Sigmoid colon (tissue), 7 donors: ENCODE data around the gene ELMO1. TPM values are rescaled to one million over a fixed set of nuclear protein-coding genes. Genes with fewer than 3 reads are reported as not detected.

Experiments used
- DNase-seq: peaks from one replicate; pipeline ENCODE4 v3.0.0-alpha.2; 2019
- H3K27ac ChIP-seq, 4 donors: fragments of 200-600 bp; sonication (generic); one replicate each; pipeline ENCODE4 v1.5.1; 2016 to 2019; ENCODE audit warnings: mild to moderate bottlenecking in 1 of 4
- H3K27me3 ChIP-seq, 3 donors: fragments of 200-600 bp; sonication (generic); one replicate each; pipeline ENCODE4 v1.5.1; 2019; ENCODE audit warnings: mild to moderate bottlenecking in 1 of 3
- H3K36me3 ChIP-seq, 4 donors: fragments of 200-600 bp; sonication (generic); one replicate each; pipeline ENCODE4 v1.5.1; 2016 to 2019
- H3K4me1 ChIP-seq, 4 donors: fragments of 200-600 bp; sonication (generic); one replicate each; pipeline ENCODE4 v1.5.1; 2017 to 2019
- H3K4me3 ChIP-seq, 4 donors: fragments of 200-600 bp; sonication (generic); one replicate each; pipeline ENCODE4 v1.5.1; 2017 to 2019; ENCODE audit warnings: mild to moderate bottlenecking in 2 of 4, moderate library complexity in 1 of 4
- H3K9me3 ChIP-seq, 4 donors: fragments of 200-600 bp in 3 of 4; sonication (generic) in 3 of 4; one replicate each; pipeline versions ENCODE4 v1.5.1 to v1.6.1; 2013 to 2019
- CTCF ChIP-seq, 4 experiments: fragments of 450-650 bp in 3 of 4; fragments of 200-600 bp in 1 of 4; IDR thresholded peaks; one replicate each; pipeline ENCODE4 v1.5.1; 2016 to 2019; ENCODE audit warnings: antibody characterized with exemption in 4 of 4, mild to moderate bottlenecking in 3 of 4, moderate library complexity in 2 of 4
- EP300 ChIP-seq, 4 donors: sonication (generic); formaldehyde crosslinking; IDR thresholded peaks; one replicate each; pipeline ENCODE4 v1.6.1; 2017; ENCODE audit warnings: antibody characterized with exemption in 4 of 4
- POLR2A ChIP-seq, 2 donors: fragments of 450-650 bp; IDR thresholded peaks; one replicate each; pipeline ENCODE4 v1.6.1; 2016; ENCODE audit warnings: antibody characterized with exemption in 2 of 2, mild to moderate bottlenecking in 2 of 2, moderate library complexity in 2 of 2
- POLR2AphosphoS5 ChIP-seq, 4 donors: sonication (generic); formaldehyde crosslinking; IDR thresholded peaks; one replicate each; pipeline ENCODE4 v1.6.1; 2017; ENCODE audit warnings: antibody characterized with exemption in 4 of 4
- WGBS, 2 donors: extraction: QIAGEN DNeasy Blood & Tissue Kit; methylation state at CpG; one replicate each; pipeline ENCODE4 v1.1.7; 2013; 5-methylcytosine and 5-hydroxymethylcytosine counted together
- intact Hi-C: fragments of 100-400 bp; cut with DNase I; formaldehyde crosslinking; loops from one replicate; pipeline ENCODE4 v1.15.1; 2023
- polyA plus RNA-seq, 3 donors: library from polyadenylated mRNA; stranded (reverse); fragments of 200-250 nt; gene quantifications; one replicate each; pipeline ENCODE4 v1.2.3, GENCODE V29; 2013
- total RNA-seq, 4 donors: library from RNA; depleted of rRNA; stranded (reverse); fragments of >200 nt; gene quantifications; one replicate each; pipeline ENCODE4 v1.1.0, GENCODE V29; 2016
- donor health status: healthy with polysubstance abuse.
- donor health status: Bipolar disorder and iron deficiency.
- donor health status: healthy.

ELMO1 gene
- total and polyA plus RNA-seq, 7 donors = 2.3 to 63.1 (median 33.9) TPM

- intact Hi-C loops = no loop called here
- Histone ChIP-seq H3K4me3 (no peak overlapping the region), H3K27ac (no peak overlapping the region), H3K4me1 (no peaks in the 10 kb centered on the region), H3K9me3 (no peaks in the 10 kb centered on the region), H3K27me3 (no peaks in the 10 kb centered on the region), H3K36me3 (no peaks in the 10 kb centered on the region)
- no peak for DNase-seq
- TF ChIP-seq CTCF (IDR thresholded peaks at IDR 0.05) (no peak), POLR2AphosphoS5 (IDR thresholded peaks at IDR 0.05) (no peak), POLR2A (IDR thresholded peaks at IDR 0.05) (no peak), EP300 (IDR thresholded peaks at IDR 0.05) (no peak)
- WGBS, 2 donors = 92% methylated on average over 4 of the region's 4 CpGs
Observed at GRCh38 chr7:37074370-37074769, 374.3 kb downstream of the ELMO1 start.

GRCh38 chr7:37071124-37071523, 377.5 kb downstream of the ELMO1 start:
- no peaks in the 10 kb centered on the region for H3K27me3 ChIP-seq
- no peaks in the 10 kb centered on the region for H3K9me3 ChIP-seq
- no peaks in the 10 kb centered on the region for H3K36me3 ChIP-seq
- H3K4me1 ChIP-seq = no peaks in the 10 kb centered on the region
- H3K4me3 ChIP-seq = no peak overlapping the region
- H3K27ac ChIP-seq = no peak overlapping the region
- intact Hi-C loops = no loop called here
- 86 to 92% methylated on average over 2 of the region's 2 CpGs for WGBS, 2 donors
- no peak for DNase-seq
- TF ChIP-seq POLR2AphosphoS5 (IDR thresholded peaks at IDR 0.05) = no peak
- no peak for TF ChIP-seq POLR2A (IDR thresholded peaks at IDR 0.05)
- no peak for TF ChIP-seq CTCF (IDR thresholded peaks at IDR 0.05)
- no peak for TF ChIP-seq EP300 (IDR thresholded peaks at IDR 0.05)

GRCh38 chr7:37070471-37070870, 378.2 kb downstream of the ELMO1 start:
- TF ChIP-seq POLR2A (IDR thresholded peaks at IDR 0.05) = no peak
- no peak for TF ChIP-seq POLR2AphosphoS5 (IDR thresholded peaks at IDR 0.05)
- TF ChIP-seq EP300 (IDR thresholded peaks at IDR 0.05) = no peak
- no peak for TF ChIP-seq CTCF (IDR thresholded peaks at IDR 0.05)
- H3K4me1 ChIP-seq = no peaks in the 10 kb centered on the region
- intact Hi-C loops = no loop called here
- no peak overlapping the region for H3K4me3 ChIP-seq
- H3K36me3 ChIP-seq = no peaks in the 10 kb centered on the region
- WGBS, 2 donors = 70 to 88% methylated on average over 3 of the region's 3 CpGs
- DNase-seq = no peak
- no peaks in the 10 kb centered on the region for H3K27me3 ChIP-seq
- H3K27ac ChIP-seq = no peak overlapping the region
- no peaks in the 10 kb centered on the region for H3K9me3 ChIP-seq

GRCh38 chr7:37070031-37070430, 378.6 kb downstream of the ELMO1 start:
- H3K36me3 ChIP-seq = no peaks in the 10 kb centered on the region
- H3K27ac ChIP-seq = no peak overlapping the region
- no peak overlapping the region for H3K4me3 ChIP-seq
- H3K27me3 ChIP-seq = no peaks in the 10 kb centered on the region
- H3K9me3 ChIP-seq = no peaks in the 10 kb centered on the region
- TF ChIP-seq POLR2AphosphoS5 (IDR thresholded peaks at IDR 0.05) = no peak
- no peak for TF ChIP-seq POLR2A (IDR thresholded peaks at IDR 0.05)
- no peak for TF ChIP-seq CTCF (IDR thresholded peaks at IDR 0.05)
- TF ChIP-seq EP300 (IDR thresholded peaks at IDR 0.05) = no peak
- no peak for DNase-seq
- no peaks in the 10 kb centered on the region for H3K4me1 ChIP-seq
- intact Hi-C loops = no loop called here
- 79 to 90% methylated on average over 2 of the region's 2 CpGs for WGBS, 2 donors

- no peak for DNase-seq
- Histone ChIP-seq H3K27ac (no peak overlapping the region), H3K4me1 (no peaks in the 10 kb centered on the region), H3K36me3 (no peaks in the 10 kb centered on the region), H3K4me3 (no peak overlapping the region), H3K9me3 (no peaks in the 10 kb centered on the region), H3K27me3 (no peaks in the 10 kb centered on the region)
- intact Hi-C loops = no loop called here
- 92 to 94% methylated on average over 2 of the region's 2 CpGs for WGBS, 2 donors
- no peak for TF ChIP-seq CTCF (IDR thresholded peaks at IDR 0.05)
- no peak for TF ChIP-seq POLR2AphosphoS5 (IDR thresholded peaks at IDR 0.05)
- TF ChIP-seq EP300 (IDR thresholded peaks at IDR 0.05) = no peak
- no peak for TF ChIP-seq POLR2A (IDR thresholded peaks at IDR 0.05)
Observed at GRCh38 chr7:37069336-37069735, 379.3 kb downstream of the ELMO1 start.
